Measurements from ENCODE around the gene APOL5.

APOL5 gene

GRCh38 chr22:35743326-35743860 lies 25.7 kb downstream of the APOL5 start:
- no peak for DNase-seq

- no peak for DNase-seq
Observed at GRCh38 chr22:35746248-35746647, 28.6 kb downstream of the APOL5 start.

- DNase-seq: no peak
Observed at GRCh38 chr22:35746946-35747703, 29.5 kb downstream of the APOL5 start.

GRCh38 chr22:35749808-35750207 lies 32.1 kb downstream of the APOL5 start:
- DNase-seq: no peak

- no peak for DNase-seq
Observed at GRCh38 chr22:35752006-35752862, 34.6 kb downstream of the APOL5 start.

- no peak for DNase-seq
Observed at GRCh38 chr22:35752863-35753189, 35.2 kb downstream of the APOL5 start.

GRCh38 chr22:35754761-35755160 lies 37.1 kb downstream of the APOL5 start:
- no peak for DNase-seq

- DNase-seq: no peak
Observed at GRCh38 chr22:35756722-35757121, 39.0 kb downstream of the APOL5 start.

- no peak for DNase-seq
Observed at GRCh38 chr22:35758394-35758793, 40.7 kb downstream of the APOL5 start.

GRCh38 chr22:35761037-35761436 lies 43.4 kb downstream of the APOL5 start:
- DNase-seq: peak in 1 of 3 experiments; percentile 0

GRCh38 chr22:35766654-35767580 lies 49.2 kb downstream of the APOL5 start:
- DNase-seq: peak in 1 of 3 experiments; percentile 39

GRCh38 chr22:35769974-35770373 lies 52.3 kb downstream of the APOL5 start:
- DNase-seq: no peak

- DNase-seq: no peak
Observed at GRCh38 chr22:35775339-35775738, 57.7 kb downstream of the APOL5 start.

- no peak for DNase-seq
Observed at GRCh38 chr22:35777335-35777975, 59.8 kb downstream of the APOL5 start.
